Measurements from ENCODE around the gene SNAI1. TPM values are rescaled to one million over a fixed set of nuclear protein-coding genes. Genes with fewer than 3 reads are reported as not detected.

Gene SNAI1
- total RNA-seq, 1 experiment from 2014 or later: 8.8 TPM

DNA sequence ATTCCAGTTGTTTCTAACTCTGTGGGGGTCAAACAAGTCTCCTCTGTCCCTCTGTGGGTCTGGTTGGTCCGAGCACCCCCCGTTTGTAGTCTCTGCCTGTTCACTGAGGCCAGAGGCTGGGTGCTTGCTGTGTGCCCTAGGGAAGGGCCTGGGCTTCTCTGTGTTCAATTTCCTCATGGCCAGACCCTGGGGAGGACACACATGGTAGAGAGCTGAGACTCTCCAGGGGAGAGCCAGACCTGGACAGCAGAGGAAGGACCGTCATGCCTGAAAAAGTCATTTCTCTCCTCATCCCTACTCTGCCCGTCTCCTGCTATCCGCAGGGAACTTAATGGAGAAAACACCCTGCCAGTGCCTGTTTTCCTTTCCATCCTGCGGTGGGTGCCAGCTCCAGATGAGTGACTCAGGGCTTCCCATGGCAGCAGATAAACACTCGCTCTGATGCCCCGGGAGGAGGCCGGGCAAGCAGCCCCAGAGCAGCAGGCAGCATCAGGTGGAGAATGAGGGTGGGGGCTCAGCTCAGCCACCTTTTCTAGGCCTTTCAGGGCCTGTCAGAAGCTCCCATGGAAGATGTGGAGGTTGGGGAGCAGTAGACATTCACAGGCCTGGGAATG, 51.9 kb downstream of the SNAI1 start:
- Histone ChIP-seq H3K4me1 (ENCODE audit: control insufficient read depth, insufficient read depth, low read length) (peaks cover 23% of the 10 kb centered on the region), H3K27me3 (ENCODE audit: control insufficient read depth, insufficient read depth, low read length) (no peaks in the 10 kb centered on the region), H3K36me3 (ENCODE audit: control insufficient read depth, insufficient read depth, low read length) (no peaks in the 10 kb centered on the region), H3K4me3 (ENCODE audit: low read depth in 2 of 2, low read length in 2 of 2) (no peak overlapping the region), H3K9me3 (ENCODE audit: control insufficient read depth, insufficient read depth, low read depth, low read length) (no peaks in the 10 kb centered on the region), H3K27ac (ENCODE audit: low read length) (0 out of 2 replicates have a peak overlapping the region, but pooled peaks have one; percentile 36)
- intact Hi-C loops (cut with micrococcal nuclease; ENCODE audit: unreplicated experiment): no loop called here
- TF ChIP-seq POLR2AphosphoS5 (IDR thresholded peaks at IDR 0.05; ENCODE audit: low read depth, low read length) (no peak), TCF7L2 (IDR thresholded peaks at IDR 0.05; ENCODE audit: low read depth, low read length) (no peak), SIN3A (IDR thresholded peaks at IDR 0.05; ENCODE audit: borderline replicate concordance, insufficient read depth, low read depth, low read length) (no peak)
- TF ChIP-seq, protein P1, sequence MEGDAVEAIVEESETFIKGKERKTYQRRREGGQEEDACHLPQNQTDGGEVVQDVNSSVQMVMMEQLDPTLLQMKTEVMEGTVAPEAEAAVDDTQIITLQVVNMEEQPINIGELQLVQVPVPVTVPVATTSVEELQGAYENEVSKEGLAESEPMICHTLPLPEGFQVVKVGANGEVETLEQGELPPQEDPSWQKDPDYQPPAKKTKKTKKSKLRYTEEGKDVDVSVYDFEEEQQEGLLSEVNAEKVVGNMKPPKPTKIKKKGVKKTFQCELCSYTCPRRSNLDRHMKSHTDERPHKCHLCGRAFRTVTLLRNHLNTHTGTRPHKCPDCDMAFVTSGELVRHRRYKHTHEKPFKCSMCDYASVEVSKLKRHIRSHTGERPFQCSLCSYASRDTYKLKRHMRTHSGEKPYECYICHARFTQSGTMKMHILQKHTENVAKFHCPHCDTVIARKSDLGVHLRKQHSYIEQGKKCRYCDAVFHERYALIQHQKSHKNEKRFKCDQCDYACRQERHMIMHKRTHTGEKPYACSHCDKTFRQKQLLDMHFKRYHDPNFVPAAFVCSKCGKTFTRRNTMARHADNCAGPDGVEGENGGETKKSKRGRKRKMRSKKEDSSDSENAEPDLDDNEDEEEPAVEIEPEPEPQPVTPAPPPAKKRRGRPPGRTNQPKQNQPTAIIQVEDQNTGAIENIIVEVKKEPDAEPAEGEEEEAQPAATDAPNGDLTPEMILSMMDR (IDR thresholded peaks at IDR 0.05): no peak
- TF ChIP-seq, protein P2, sequence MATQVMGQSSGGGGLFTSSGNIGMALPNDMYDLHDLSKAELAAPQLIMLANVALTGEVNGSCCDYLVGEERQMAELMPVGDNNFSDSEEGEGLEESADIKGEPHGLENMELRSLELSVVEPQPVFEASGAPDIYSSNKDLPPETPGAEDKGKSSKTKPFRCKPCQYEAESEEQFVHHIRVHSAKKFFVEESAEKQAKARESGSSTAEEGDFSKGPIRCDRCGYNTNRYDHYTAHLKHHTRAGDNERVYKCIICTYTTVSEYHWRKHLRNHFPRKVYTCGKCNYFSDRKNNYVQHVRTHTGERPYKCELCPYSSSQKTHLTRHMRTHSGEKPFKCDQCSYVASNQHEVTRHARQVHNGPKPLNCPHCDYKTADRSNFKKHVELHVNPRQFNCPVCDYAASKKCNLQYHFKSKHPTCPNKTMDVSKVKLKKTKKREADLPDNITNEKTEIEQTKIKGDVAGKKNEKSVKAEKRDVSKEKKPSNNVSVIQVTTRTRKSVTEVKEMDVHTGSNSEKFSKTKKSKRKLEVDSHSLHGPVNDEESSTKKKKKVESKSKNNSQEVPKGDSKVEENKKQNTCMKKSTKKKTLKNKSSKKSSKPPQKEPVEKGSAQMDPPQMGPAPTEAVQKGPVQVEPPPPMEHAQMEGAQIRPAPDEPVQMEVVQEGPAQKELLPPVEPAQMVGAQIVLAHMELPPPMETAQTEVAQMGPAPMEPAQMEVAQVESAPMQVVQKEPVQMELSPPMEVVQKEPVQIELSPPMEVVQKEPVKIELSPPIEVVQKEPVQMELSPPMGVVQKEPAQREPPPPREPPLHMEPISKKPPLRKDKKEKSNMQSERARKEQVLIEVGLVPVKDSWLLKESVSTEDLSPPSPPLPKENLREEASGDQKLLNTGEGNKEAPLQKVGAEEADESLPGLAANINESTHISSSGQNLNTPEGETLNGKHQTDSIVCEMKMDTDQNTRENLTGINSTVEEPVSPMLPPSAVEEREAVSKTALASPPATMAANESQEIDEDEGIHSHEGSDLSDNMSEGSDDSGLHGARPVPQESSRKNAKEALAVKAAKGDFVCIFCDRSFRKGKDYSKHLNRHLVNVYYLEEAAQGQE (IDR thresholded peaks at IDR 0.05; ENCODE audit: insufficient read depth in 1 of 2, low read depth in 2 of 2, low read length in 1 of 2): no peak
- no TSS peak for BruUV-seq (replicated peaks)
- ATAC-seq (peak; percentile 64), DNase-seq (ENCODE audit: low read depth, low spot score) (no peak)
- ChIA-PET CTCF (interaction anchor here (0.6 to 0.9 kb wide), 2 partner anchors 55 to 70 kb away, joined by 3 to 4 read pairs; no protein-coding TSS in a partner anchor), POLR2A (no interaction called here)
- in situ Hi-C loops (cut with HindIII; ENCODE audit: low pct_unique_long_range_greater_than_20kb, low sequenced_read_pairs): no loop called here

DNA sequence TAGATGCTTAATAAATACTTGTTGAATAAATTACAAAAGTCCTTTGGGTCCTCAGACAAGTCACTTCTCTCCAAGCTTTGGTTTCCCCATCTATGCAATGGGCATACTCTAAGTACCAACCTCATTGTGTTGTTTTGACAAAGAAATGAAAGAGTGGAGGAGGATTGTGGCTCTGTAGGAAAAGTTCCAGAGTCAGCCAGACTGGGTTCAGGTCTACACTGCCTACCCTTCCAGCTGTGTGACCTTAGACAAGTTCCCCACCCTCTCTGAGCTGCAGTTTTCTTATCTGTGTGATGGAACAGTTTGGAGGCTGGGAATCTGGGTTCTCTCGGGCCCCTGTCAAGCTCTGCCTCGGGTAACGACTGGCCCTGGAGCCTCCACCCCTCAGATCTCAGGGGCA, 53.9 kb downstream of the SNAI1 start:
- H3K9me3 ChIP-seq (ENCODE audit: control insufficient read depth, insufficient read depth, low read depth, low read length): no peaks in the 10 kb centered on the region
- ChIA-PET CTCF (interaction anchor here (0.7 to 0.9 kb wide), 3 partner anchors 35 to 59 kb away, joined by 3 to 7 read pairs (median 3); no protein-coding TSS in a partner anchor), POLR2A (interaction anchor here (0.8 kb wide), 1 partner anchor 49 kb away, joined by 3 read pairs; no protein-coding TSS in a partner anchor)
- BruUV-seq (replicated peaks): no TSS peak
- H3K4me3 ChIP-seq (ENCODE audit: low read depth in 2 of 2, low read length in 2 of 2): no peak overlapping the region
- intact Hi-C loops (cut with micrococcal nuclease; ENCODE audit: unreplicated experiment) (no loop called here), in situ Hi-C loops (cut with HindIII; ENCODE audit: low pct_unique_long_range_greater_than_20kb, low sequenced_read_pairs) (no loop called here)
- DNase-seq (ENCODE audit: low read depth, low spot score) (no peak), ATAC-seq (no peak)
- H3K36me3 ChIP-seq (ENCODE audit: control insufficient read depth, insufficient read depth, low read length): no peaks in the 10 kb centered on the region
- TF ChIP-seq, protein P2 (IDR thresholded peaks at IDR 0.05; ENCODE audit: insufficient read depth in 1 of 2, low read depth in 2 of 2, low read length in 1 of 2): no peak
- no peak for TF ChIP-seq SIN3A (IDR thresholded peaks at IDR 0.05; ENCODE audit: borderline replicate concordance, insufficient read depth, low read depth, low read length)
- no peak overlapping the region for H3K27ac ChIP-seq (ENCODE audit: low read length)
- peaks cover 13% of the 10 kb centered on the region for H3K4me1 ChIP-seq (ENCODE audit: control insufficient read depth, insufficient read depth, low read length)
- H3K27me3 ChIP-seq (ENCODE audit: control insufficient read depth, insufficient read depth, low read length): no peaks in the 10 kb centered on the region

Data from Panc1 (cell line).